ENCODE results near the gene POLR2E.

Gene POLR2E

GRCh38 chr19:1093330-1093729 is 1.8 kb downstream of the POLR2E start:
- H3K27ac ChIP-seq = no peak overlapping the region
- TF ChIP-seq, protein P1, sequence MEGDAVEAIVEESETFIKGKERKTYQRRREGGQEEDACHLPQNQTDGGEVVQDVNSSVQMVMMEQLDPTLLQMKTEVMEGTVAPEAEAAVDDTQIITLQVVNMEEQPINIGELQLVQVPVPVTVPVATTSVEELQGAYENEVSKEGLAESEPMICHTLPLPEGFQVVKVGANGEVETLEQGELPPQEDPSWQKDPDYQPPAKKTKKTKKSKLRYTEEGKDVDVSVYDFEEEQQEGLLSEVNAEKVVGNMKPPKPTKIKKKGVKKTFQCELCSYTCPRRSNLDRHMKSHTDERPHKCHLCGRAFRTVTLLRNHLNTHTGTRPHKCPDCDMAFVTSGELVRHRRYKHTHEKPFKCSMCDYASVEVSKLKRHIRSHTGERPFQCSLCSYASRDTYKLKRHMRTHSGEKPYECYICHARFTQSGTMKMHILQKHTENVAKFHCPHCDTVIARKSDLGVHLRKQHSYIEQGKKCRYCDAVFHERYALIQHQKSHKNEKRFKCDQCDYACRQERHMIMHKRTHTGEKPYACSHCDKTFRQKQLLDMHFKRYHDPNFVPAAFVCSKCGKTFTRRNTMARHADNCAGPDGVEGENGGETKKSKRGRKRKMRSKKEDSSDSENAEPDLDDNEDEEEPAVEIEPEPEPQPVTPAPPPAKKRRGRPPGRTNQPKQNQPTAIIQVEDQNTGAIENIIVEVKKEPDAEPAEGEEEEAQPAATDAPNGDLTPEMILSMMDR (IDR thresholded peaks at IDR 0.05) = no peak
- no peak overlapping the region for H3K4me3 ChIP-seq
- DNase-seq (ENCODE audit: low spot score) = no peak

DNA sequence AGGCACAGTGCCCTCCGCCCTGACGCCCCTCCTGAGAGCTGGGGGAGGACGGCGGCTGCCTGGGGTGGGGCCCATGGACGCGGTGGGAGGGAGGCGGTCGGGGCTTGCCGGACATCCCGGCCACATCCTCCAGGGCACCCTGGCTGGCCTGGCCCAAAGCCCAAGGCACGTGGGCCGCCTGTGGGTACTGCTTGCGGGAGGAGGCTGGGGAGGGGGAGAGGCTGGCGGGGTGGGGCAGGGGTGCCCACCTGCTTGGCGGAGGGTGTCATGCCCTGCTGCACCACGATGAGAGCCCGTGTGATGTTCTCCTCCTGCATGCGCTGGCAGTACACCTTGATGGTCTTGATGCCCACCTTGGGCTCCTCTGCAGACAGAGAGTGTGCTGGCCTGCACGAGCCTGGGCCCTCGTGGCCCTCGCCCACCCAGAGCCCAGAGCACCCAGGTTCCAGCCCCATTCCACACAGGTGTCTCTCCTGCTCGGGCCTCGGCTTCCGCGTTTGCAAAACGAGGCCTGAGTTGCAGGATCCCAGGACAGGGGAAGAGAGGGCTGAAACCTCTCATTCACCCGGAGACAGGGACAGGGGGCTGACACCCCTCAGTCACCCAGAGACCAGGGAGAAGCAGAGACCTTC is 3.5 kb downstream of the POLR2E start:
- TF ChIP-seq, protein P1 (IDR thresholded peaks at IDR 0.05) = no peak
- H3K27ac ChIP-seq = no peak overlapping the region
- H3K4me3 ChIP-seq = no peak overlapping the region
- DNase-seq (ENCODE audit: low spot score) = no peak

DNA sequence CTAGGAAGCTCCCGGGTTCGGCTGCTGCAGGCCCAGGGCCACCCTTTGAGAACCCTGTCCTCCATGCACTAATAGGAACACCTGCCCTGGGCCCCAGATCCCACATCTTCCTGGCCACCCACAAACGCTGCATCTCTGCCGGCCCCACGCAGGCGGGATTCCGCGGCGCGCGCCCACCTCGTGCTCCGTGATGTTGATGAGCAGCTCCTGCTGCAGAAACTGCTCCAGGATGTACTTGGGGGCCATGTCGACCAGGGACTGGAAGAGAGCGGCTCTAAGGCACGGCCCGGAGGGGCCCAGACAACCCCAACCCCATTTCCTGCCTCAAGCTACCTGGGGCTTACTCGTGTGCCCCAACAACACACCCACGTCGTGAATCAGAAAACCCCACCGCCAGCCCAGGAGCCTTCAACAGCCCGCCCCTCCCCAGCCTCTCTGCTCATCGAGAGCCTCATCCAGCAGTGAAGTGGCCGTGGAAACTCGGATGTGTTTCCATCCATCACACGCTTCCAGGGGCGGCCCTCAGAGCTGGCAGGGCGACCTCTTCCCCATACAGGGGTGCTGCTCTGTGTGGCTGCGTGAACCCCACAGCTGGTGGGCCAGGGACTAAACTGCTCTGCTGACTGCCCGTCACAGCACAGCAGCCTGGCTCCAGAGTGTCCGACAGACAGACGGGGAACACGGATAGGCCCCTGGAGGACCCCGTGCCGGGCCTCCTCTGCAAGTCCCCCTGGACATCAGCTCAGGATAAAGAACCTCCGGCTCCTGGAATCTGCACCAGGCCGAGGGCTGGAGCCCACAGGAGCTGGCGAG is 4.2 kb downstream of the POLR2E start:
- TF ChIP-seq, protein P1 (IDR thresholded peaks at IDR 0.05) = no peak
- DNase-seq (ENCODE audit: low spot score) = no peak
- no peak overlapping the region for H3K27ac ChIP-seq
- H3K4me3 ChIP-seq = no peak overlapping the region

DNA sequence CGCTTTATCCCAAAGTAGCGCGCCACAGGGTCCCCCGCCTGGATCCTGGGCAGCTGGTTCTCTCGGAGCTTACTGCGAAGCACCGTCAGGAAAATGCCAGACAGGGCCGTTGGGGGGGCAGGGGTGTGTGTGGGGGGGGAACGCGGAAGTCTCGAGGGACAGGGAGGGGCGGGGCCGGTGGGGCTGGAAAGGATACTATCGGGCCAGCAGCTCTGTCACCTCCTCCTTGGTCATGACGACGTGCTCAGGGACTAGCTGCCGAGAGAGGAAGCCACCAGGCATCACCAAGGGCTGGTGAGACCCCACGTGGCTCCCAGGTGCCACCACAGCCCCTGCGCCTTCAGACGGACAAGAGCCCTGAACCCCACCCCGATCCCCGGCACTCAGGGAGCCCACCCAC is 5.3 kb downstream of the POLR2E start:
- no peak overlapping the region for H3K27ac ChIP-seq
- no peak overlapping the region for H3K4me3 ChIP-seq
- TF ChIP-seq, protein P1 (IDR thresholded peaks at IDR 0.05) = no peak
- DNase-seq (ENCODE audit: low spot score) = no peak

GRCh38 chr19:1089126-1089771 is 5.9 kb downstream of the POLR2E start:
- Histone ChIP-seq H3K27ac (peak overlapping the region in 1 of 2 donors; percentile 78), H3K4me3 (no peak overlapping the region)
- DNase-seq (ENCODE audit: low spot score) = no peak
- TF ChIP-seq, protein P1 (IDR thresholded peaks at IDR 0.05) = no peak

- Histone ChIP-seq H3K4me3 (no peak overlapping the region), H3K27ac (peak overlapping the region in 1 of 2 donors; percentile 78)
- DNase-seq (ENCODE audit: low spot score) = no peak
- TF ChIP-seq, protein P1 (IDR thresholded peaks at IDR 0.05) = no peak
Observed at GRCh38 chr19:1088416-1089010, 6.7 kb downstream of the POLR2E start.

All from coronary artery (tissue), 2 donors.